ENCODE results near the gene TYRO3. TPM values are rescaled to one million over a fixed set of nuclear protein-coding genes. Genes with fewer than 3 reads are reported as not detected.

The TYRO3 gene
- total and polyA plus RNA-seq, 2 donors (not counting 1 experiment from before 2014, with no cell fraction given), result 0.05 TPM; not detected in 1

DNA sequence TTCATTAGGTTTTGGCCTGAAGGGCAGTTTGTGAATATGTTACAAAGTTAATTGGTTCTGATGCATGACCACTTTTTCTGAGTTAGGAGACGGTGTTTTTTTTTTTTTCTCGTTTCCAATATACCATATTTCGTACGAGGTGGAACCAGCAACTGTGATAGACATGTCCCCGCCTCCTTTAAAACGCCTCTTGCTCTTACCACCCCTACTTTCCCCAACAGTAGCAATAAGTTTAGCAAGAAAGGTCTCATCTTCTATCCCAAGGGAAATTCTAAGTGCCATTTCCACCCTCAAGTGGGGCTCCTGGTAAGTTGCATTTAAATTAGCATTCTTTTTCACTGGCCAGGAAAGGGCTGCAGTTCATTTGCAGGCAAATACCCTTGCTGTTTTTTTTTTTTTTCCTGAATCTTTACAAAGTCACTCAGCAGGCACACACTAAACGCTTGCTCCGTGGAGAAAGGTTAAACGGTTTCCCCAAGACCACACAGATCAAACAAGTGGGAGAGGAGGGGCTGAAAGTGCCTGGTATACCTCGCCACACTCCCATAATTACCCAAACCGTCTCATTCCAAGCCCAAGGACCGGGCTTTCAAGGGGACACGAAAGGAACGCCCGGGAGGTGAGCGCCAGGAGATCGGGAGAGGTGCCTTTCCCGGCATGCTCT lies 61.7 kb downstream of the TYRO3 start:
- Histone ChIP-seq H3K4me2 (replicated peaks; ENCODE audit: low read depth, low read length, poor library complexity, severe bottlenecking) (peak overlapping the region; percentile 83), H3K27ac (ENCODE audit: low read length in 2 of 2) (no peak overlapping the region), H3K4me1 (ENCODE audit: control insufficient read depth in 2 of 2, insufficient read depth in 2 of 2, low read length in 2 of 2) (peaks cover 15 to 17% of the 10 kb centered on the region in 2 donors), H3K9me3 (ENCODE audit: control extremely low read depth in 1 of 3, control insufficient read depth in 2 of 3, insufficient read depth in 1 of 3, low read length in 2 of 3) (peaks cover 3 to 22% (median 6%) of the 10 kb centered on the region in 3 donors), H3K4me3 (ENCODE audit: control extremely low read depth in 1 of 5, extremely low read depth in 1 of 5, insufficient read depth in 1 of 5, low read depth in 2 of 5, low read length in 4 of 5) (peak overlapping the region; percentile 40 to 57 (median 49)), H2AFZ (ENCODE audit: insufficient read depth, low read depth, low read length, poor library complexity, severe bottlenecking) (peak overlapping the region; percentile 73), H3K9ac (ENCODE audit: low read length) (peak overlapping the region; percentile 55), H3K79me2 (ENCODE audit: control insufficient read depth, insufficient read depth, low read length) (no peaks in the 10 kb centered on the region), H3K36me3 (replicated peaks in 1 of 2; ENCODE audit: control extremely low read depth in 1 of 2, control insufficient read depth in 1 of 2, extremely low read depth in 1 of 2, insufficient read depth in 2 of 2, low read length in 1 of 2) (no peaks in the 10 kb centered on the region), H3K27me3 (replicated peaks in 1 of 4; ENCODE audit: control extremely low read depth in 1 of 4, control insufficient read depth in 3 of 4, insufficient read depth in 4 of 4, low read length in 3 of 4) (no peaks in the 10 kb centered on the region), H4K20me1 (ENCODE audit: control insufficient read depth, insufficient read depth, low read length, poor library complexity, severe bottlenecking) (no peaks in the 10 kb centered on the region)
- POLR2A ChIA-PET, result interaction anchor here (1.1 to 1.7 kb wide), 2 partner anchors 40 to 77 kb away, joined by 3 to 16 read pairs; partner anchors contain the start of genes MGA and RPAP1
- 17% methylated on average over 10 of the region's 18 CpGs for WGBS (ENCODE audit: insufficient coverage)
- peaks cover 14% of the 10 kb centered on the region for H3K4me1 Mint-ChIP-seq
- ATAC-seq (ENCODE audit: low read depth) (no peak), DNase-seq (no peak)
- intact Hi-C loops (cut with micrococcal nuclease), result loop anchor here (1.0 to 5.0 kb wide), 2 partner anchors 40 to 63 kb away; partner anchors contain the start of genes MGA and TYRO3
- no peaks in the 10 kb centered on the region for H3K27me3 Mint-ChIP-seq
- H3K27ac Mint-ChIP-seq, result peak overlapping the region; percentile 83
- CTCF ChIA-PET, result interaction anchor here (1.0 to 1.8 kb wide), 3 partner anchors 17 to 726 kb away, joined by 3 to 7 read pairs (median 4); partner anchors contain the start of gene MGA
- H3K4me3 Mint-ChIP-seq, result peak overlapping the region; percentile 86
- peaks cover 6% of the 10 kb centered on the region for H3K9me3 Mint-ChIP-seq (ENCODE audit: insufficient read depth)
- TF ChIP-seq, protein P1, sequence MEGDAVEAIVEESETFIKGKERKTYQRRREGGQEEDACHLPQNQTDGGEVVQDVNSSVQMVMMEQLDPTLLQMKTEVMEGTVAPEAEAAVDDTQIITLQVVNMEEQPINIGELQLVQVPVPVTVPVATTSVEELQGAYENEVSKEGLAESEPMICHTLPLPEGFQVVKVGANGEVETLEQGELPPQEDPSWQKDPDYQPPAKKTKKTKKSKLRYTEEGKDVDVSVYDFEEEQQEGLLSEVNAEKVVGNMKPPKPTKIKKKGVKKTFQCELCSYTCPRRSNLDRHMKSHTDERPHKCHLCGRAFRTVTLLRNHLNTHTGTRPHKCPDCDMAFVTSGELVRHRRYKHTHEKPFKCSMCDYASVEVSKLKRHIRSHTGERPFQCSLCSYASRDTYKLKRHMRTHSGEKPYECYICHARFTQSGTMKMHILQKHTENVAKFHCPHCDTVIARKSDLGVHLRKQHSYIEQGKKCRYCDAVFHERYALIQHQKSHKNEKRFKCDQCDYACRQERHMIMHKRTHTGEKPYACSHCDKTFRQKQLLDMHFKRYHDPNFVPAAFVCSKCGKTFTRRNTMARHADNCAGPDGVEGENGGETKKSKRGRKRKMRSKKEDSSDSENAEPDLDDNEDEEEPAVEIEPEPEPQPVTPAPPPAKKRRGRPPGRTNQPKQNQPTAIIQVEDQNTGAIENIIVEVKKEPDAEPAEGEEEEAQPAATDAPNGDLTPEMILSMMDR (IDR thresholded peaks at IDR 0.05), result no peak
- no peak for TF ChIP-seq EZH2 (IDR thresholded peaks at IDR 0.05; ENCODE audit: borderline replicate concordance, insufficient read depth, low read depth, low read length, poor library complexity, severe bottlenecking)
